NCI-H510A (cell line): ENCODE measurements around the gene MEST.
"Not testable (repeated sequence)": the region's sequence is repeated elsewhere in the genome, so short reads cannot be mapped to it uniquely, and the experiment has no call there.

ENCODE experiments used
- DNase-seq: peaks from one replicate; lab custom pipeline; 2025; lab: John Stamatoyannopoulos, UW

The MEST gene

DNA sequence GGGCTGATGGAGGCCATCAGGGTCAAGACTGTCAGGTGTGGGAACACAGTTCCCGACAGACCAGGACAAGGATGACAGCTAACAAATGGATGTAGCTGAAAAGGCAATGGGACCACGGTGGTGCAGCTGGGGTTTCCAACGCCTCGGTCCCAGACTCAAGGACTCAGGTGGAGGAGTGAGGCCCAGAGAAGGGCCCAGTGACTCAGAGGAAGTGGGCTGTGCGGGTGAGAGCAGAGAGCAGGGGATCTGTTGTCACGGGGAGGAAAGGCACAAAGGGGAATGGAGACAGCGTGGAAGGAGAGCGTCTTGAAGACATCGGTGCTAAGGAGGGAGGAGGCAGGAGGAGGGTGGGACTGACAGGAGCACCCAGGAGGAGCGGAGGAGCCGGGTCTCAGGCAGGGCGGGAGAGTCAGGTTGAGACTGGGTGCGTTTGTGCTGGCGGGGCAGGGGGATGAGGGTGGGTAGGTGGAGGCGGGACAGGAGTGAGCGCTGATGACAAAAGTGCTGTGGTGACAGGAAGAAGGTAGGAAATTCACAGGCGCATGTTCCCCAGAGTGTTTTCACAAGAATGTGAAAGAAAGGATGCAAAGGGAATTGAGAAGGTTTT, 31.7 kb downstream of the MEST start:
- DNase-seq, result not testable (repeated sequence)

DNA sequence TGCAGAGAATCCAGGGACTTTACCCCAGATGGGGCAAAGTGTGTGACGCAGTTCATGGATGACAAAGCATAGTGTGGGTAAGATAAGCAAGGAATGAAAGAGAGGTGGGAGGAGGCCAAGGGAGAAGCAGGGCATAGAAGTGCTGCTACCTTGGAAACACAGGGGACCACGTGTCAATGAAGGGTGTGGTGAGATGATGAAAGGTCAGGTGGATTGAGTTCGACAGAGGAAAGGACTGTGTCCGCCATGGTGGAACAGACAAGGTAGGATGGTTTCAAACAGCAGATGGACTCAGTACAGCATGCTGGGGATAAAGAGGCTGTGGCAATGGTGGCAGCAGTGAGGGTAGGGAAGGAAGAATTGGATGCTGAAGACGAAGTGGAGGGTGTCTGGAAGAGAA, 32.7 kb downstream of the MEST start:
- DNase-seq, result no peak

DNA sequence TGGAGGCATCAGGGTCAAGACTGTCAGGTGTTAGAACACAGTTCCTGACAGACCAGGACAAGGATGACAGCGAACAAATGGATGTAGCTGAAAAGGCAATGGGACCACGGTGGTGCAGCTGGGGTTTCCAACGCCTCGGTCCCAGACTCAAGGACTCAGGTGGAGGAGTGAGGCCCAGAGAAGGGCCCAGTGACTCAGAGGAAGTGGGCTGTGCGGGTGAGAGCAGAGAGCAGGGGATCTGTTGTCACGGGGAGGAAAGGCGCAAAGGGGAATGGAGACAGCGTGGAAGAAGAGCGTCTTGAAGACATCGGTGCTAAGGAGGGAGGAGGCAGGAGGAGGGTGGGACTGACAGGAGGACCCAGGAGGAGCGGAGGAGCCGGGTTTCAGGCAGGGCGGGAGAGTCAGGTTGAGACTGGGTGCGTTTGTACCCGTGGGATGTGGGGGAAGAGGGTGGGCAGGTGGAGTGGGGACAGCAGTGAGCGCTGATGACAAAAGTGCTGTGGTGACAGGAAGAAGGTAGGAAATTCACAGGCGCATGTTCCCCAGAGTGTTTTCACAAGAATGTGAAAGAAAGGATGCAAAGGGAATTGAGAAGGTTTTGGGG, 36.0 kb downstream of the MEST start:
- DNase-seq, result not testable (repeated sequence)

- DNase-seq, result no peak
These were observed 37.5 kb downstream of the MEST start for GRCh38 chr7:130529417-130529816.

DNA sequence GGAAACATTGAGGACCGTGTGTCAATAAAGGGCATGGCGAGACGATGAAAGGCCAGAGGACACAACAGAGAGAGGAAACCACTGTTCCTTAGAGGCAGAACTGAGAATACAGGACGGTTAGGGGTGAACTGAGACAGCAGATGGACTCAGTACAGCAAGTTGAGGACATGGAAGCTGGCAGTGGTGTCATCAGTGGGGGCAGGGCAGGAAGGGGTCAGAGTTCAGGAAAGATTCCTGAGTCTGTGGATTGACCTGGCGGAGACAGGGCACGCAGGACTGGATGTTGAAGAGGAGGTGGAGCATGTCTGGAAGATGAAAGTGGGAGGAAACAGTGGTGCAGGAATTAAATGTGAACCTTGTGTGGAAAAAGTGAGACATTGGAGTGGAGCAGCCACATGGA, 46.0 kb downstream of the MEST start:
- not testable (repeated sequence) for DNase-seq

DNA sequence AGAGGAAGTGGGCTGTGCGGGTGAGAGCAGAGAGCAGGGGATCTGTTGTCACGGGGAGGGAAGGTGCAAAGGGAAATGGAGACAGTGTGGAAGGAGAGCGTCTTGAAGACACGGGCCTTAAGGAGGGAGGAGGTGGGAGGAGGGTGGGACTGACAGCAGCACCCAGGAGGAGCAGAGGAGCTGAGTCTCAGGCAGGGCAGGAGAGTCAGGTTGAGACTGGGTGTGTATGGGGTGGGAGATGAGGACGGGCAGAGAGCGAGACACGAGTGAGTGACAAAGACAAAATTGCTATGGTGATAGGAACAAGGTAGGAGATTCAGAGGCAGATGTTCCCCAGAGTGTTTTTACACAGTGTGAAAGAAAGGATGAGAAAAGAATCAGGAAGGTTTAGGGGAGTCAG, 49.4 kb downstream of the MEST start:
- not testable (repeated sequence) for DNase-seq

DNA sequence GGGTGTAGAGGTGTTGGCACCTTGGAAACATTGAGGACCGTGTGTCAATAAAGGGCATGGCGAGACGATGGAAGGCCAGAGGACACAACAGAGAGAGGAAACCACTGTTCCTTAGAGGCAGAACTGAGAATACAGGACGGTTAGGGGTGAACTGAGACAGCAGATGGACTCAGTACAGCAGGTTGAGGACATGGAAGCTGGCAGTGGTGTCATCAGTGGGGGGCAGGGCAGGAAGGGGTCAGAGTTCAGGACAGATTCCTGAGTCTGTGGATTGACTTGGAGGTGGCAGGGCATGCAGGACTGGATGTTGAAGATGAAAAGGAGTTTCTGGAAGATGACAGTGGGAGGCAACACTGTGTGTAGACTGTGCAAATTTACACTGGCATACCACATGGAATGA, 50.4 kb downstream of the MEST start:
- DNase-seq, result not testable (repeated sequence)

GRCh38 chr7:130543487-130544010, 51.7 kb downstream of the MEST start:
- DNase-seq, result no peak

DNA sequence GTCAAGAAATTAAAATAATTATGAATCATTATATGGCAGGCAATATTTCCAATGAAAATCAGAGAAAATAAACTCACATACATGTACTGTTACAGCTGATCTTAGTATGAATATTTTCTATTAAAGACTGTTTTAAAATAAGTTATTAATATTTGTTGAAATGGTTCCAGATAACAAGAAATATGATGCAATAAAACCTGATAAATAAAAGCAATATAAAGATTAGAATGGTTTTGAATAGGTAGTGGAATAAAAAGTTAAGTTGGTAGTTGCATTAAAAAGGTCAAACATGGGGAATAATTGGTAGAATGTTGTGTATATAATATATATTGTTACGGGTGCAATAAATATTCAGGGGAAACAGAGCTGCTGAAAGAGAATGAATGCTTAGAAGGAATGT, 52.5 kb downstream of the MEST start:
- DNase-seq, result no peak

- no peak for DNase-seq
These were observed 61.6 kb downstream of the MEST start for GRCh38 chr7:130553398-130554029.

- no peak for DNase-seq
These were observed 62.6 kb downstream of the MEST start for GRCh38 chr7:130554481-130554880.
